GM23338 (cell line): ENCODE results near the gene CCNY. TPM values are rescaled to one million over a fixed set of nuclear protein-coding genes. Genes with fewer than 3 reads are reported as not detected.

Experiments
- ATAC-seq: fragments of 200-7000 bp; cut with Tn5 transposase; 3 replicates; pipeline ENCODE4 v1.9.1; 2020
- DNase-seq: peaks from one replicate; pipeline ENCODE4 v3.0.0-alpha.2; 2015; ENCODE audit warnings: low spot score
- H2AFZ ChIP-seq: fragments of 200-600 bp; sonication (generic); 2 replicates; pipeline ENCODE4 v1.8.0; 2016; ENCODE audit warnings: antibody characterized with exemption, mild to moderate bottlenecking, moderate library complexity
- H3F3A ChIP-seq: fragments of 200-600 bp; sonication (generic); replicated peaks from 2 replicates; pipeline ENCODE4 v1.8.0; 2017; ENCODE audit warnings: antibody characterized with exemption, mixed run types, low read depth
- H3K27ac ChIP-seq: fragments of 200-600 bp; sonication (generic); 2 replicates; pipeline ENCODE4 v1.6.1; 2016; ENCODE audit warnings: low read depth
- H3K27me3 ChIP-seq: fragments of 200-600 bp; sonication (generic); 2 replicates; pipeline ENCODE4 v1.8.0; 2016; ENCODE audit warnings: mild to moderate bottlenecking, mixed run types, moderate library complexity; ENCODE audit not compliant: insufficient read depth
- H3K36me3 ChIP-seq: fragments of 200-600 bp; sonication (generic); 2 replicates; pipeline ENCODE4 v1.8.0; 2016; ENCODE audit warnings: mild to moderate bottlenecking; ENCODE audit not compliant: insufficient read depth
- H3K4me1 ChIP-seq: fragments of 200-600 bp; sonication (generic); 2 replicates; pipeline ENCODE4 v1.8.0; 2016; ENCODE audit warnings: mild to moderate bottlenecking, moderate library complexity; ENCODE audit not compliant: insufficient read depth
- H3K4me2 ChIP-seq: fragments of 200-600 bp; sonication (generic); 2 replicates; pipeline ENCODE4 v1.7.1; 2017; ENCODE audit warnings: mixed run types
- H3K4me3 ChIP-seq: fragments of 200-600 bp; sonication (generic); 2 replicates; pipeline ENCODE4 v1.6.1; 2016; ENCODE audit warnings: mixed run types
- H3K79me2 ChIP-seq: fragments of 200-600 bp; sonication (generic); replicated peaks from 2 replicates; pipeline ENCODE4 v1.8.0; 2017; ENCODE audit warnings: mild to moderate bottlenecking; ENCODE audit not compliant: insufficient read depth
- H3K9me2 ChIP-seq: fragments of 200-600 bp; sonication (generic); 2 replicates; pipeline ENCODE4 v1.8.0; 2017; ENCODE audit not compliant: insufficient read depth
- H4K20me1 ChIP-seq: fragments of 200-600 bp; sonication (generic); replicated peaks from 2 replicates; pipeline ENCODE4 v1.8.0; 2017; ENCODE audit warnings: mild to moderate bottlenecking; ENCODE audit not compliant: insufficient read depth
- H3K27ac Mint-ChIP-seq: 2 replicates; pipeline ENCODE4 v1.8.0; 2020; ENCODE audit warnings: inconsistent platforms, mild to moderate bottlenecking, moderate library complexity, mixed read lengths
- H3K27me3 Mint-ChIP-seq: 3 replicates; pipeline ENCODE4 v1.8.0; 2022; ENCODE audit warnings: low read depth, mild to moderate bottlenecking, moderate library complexity, mixed read lengths, inconsistent platforms; ENCODE audit not compliant: insufficient read depth, poor library complexity
- H3K36me3 Mint-ChIP-seq: 3 replicates; pipeline ENCODE4 v1.8.0; 2021; ENCODE audit warnings: low read depth, mild to moderate bottlenecking, inconsistent platforms, moderate library complexity, mixed read lengths
- H3K4me1 Mint-ChIP-seq: 3 replicates; pipeline ENCODE4 v1.8.0; 2020; ENCODE audit warnings: mild to moderate bottlenecking, inconsistent platforms, mixed read lengths
- H3K4me3 Mint-ChIP-seq: 3 replicates; pipeline ENCODE4 v1.8.0; 2021; ENCODE audit warnings: moderate library complexity, mild to moderate bottlenecking, inconsistent platforms, mixed read lengths
- H3K9me3 Mint-ChIP-seq: 3 replicates; pipeline ENCODE4 v1.8.0; 2020; ENCODE audit warnings: moderate library complexity, mild to moderate bottlenecking, inconsistent platforms, mixed read lengths
- CREB1 ChIP-seq: fragments of 250-450 bp; sonication (Bioruptor Pico); IDR thresholded peaks from 2 replicates; pipeline ENCODE4 v1.5.0; 2020; ENCODE audit warnings: low read depth, mild to moderate bottlenecking, moderate library complexity
- ETS1 ChIP-seq: IDR thresholded peaks from 2 replicates; pipeline ENCODE4 v1.6.1; 2016; ENCODE audit warnings: antibody characterized with exemption
- EZH2 ChIP-seq: fragments of 200-600 bp; sonication (generic); IDR thresholded peaks from one replicate; pipeline ENCODE4 v1.8.0; 2017; ENCODE audit warnings: antibody characterized with exemption, mild to moderate bottlenecking, low read depth; ENCODE audit not compliant: unreplicated experiment
- EZH2phosphoT487 ChIP-seq: fragments of 200-600 bp; sonication (generic); IDR thresholded peaks from one replicate; pipeline ENCODE4 v1.8.1; 2018; ENCODE audit warnings: antibody characterized with exemption; ENCODE audit not compliant: unreplicated experiment
- NANOG ChIP-seq: IDR thresholded peaks from 2 replicates; pipeline ENCODE4 v1.6.1; 2016; ENCODE audit warnings: antibody characterized with exemption, borderline replicate concordance
- POLR2AphosphoS5 ChIP-seq: IDR thresholded peaks from 2 replicates; pipeline ENCODE4 v1.6.1; 2016; ENCODE audit warnings: antibody characterized with exemption, low read depth
- STAT1 ChIP-seq: IDR thresholded peaks from one replicate; pipeline ENCODE4 v1.6.1; 2016; ENCODE audit warnings: antibody characterized with exemption; ENCODE audit not compliant: unreplicated experiment
- ZNF114 ChIP-seq: fragments of 250-450 bp; sonication (Bioruptor Pico); IDR thresholded peaks from 2 replicates; pipeline ENCODE4 v1.5.0; 2020; ENCODE audit warnings: mild to moderate bottlenecking, moderate library complexity
- ZNF331 ChIP-seq: fragments of 250-450 bp; sonication (Bioruptor Pico); IDR thresholded peaks from 2 replicates; pipeline ENCODE4 v1.5.0; 2020; ENCODE audit warnings: low read depth, mild to moderate bottlenecking, moderate library complexity
- polyA plus RNA-seq: library from polyadenylated mRNA; unstranded; fragments of >200 nt; fragmentation: Nextera tagmentation; extraction: Ambion mirVana; gene quantifications from 2 replicates; pipeline ENCODE4 v1.2.1, GENCODE V29; 2016
- total RNA-seq: library from RNA; depleted of rRNA; stranded (reverse); fragments of >200 nt; shearing (Covaris generic); gene quantifications from 2 replicates; pipeline ENCODE4 v1.2.3, GENCODE V29; 2014
- TF ChIP-seq, protein P1 (sequence below): IDR thresholded peaks from one replicate; pipeline ENCODE4 v1.6.1; 2018; ENCODE audit warnings: antibody characterized with exemption; ENCODE audit not compliant: unreplicated experiment
- TF ChIP-seq, protein P2 (sequence below): fragments of 250-450 bp; sonication (Bioruptor Pico); IDR thresholded peaks from 2 replicates; pipeline ENCODE4 v1.5.0; 2020; ENCODE audit warnings: mild to moderate bottlenecking, moderate library complexity

The CCNY gene
- total and polyA plus RNA-seq, 2 experiments from 2014 or later = 14.2 to 29.0 TPM

GRCh38 chr10:35398355-35398754, 62.0 kb downstream of the CCNY start (continued):
- TF ChIP-seq, protein P1, sequence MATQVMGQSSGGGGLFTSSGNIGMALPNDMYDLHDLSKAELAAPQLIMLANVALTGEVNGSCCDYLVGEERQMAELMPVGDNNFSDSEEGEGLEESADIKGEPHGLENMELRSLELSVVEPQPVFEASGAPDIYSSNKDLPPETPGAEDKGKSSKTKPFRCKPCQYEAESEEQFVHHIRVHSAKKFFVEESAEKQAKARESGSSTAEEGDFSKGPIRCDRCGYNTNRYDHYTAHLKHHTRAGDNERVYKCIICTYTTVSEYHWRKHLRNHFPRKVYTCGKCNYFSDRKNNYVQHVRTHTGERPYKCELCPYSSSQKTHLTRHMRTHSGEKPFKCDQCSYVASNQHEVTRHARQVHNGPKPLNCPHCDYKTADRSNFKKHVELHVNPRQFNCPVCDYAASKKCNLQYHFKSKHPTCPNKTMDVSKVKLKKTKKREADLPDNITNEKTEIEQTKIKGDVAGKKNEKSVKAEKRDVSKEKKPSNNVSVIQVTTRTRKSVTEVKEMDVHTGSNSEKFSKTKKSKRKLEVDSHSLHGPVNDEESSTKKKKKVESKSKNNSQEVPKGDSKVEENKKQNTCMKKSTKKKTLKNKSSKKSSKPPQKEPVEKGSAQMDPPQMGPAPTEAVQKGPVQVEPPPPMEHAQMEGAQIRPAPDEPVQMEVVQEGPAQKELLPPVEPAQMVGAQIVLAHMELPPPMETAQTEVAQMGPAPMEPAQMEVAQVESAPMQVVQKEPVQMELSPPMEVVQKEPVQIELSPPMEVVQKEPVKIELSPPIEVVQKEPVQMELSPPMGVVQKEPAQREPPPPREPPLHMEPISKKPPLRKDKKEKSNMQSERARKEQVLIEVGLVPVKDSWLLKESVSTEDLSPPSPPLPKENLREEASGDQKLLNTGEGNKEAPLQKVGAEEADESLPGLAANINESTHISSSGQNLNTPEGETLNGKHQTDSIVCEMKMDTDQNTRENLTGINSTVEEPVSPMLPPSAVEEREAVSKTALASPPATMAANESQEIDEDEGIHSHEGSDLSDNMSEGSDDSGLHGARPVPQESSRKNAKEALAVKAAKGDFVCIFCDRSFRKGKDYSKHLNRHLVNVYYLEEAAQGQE = no peak

DNA sequence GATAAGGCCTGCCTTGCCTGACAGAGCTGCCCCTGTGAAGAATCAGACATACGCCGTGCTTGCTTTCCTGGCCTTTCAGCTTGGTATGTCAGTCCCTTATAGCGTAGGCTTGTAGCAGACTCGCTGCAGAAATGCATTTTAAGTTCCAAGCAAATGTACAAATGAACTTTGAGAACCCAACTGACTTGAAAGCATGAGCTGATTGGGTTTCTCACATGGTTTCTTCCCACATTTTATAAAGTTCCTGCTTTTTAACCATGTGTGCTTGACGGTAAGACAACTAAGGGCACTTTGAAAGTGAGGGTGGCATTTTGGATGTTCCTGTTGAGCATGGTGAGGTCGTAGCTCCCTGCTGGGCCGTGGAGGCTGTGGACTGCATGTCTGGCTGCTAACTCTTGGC, 62.6 kb downstream of the CCNY start:
- Histone ChIP-seq H3K4me2 (no peak overlapping the region), H3K27ac (no peak overlapping the region), H3K4me1 (peaks cover 65% of the 10 kb centered on the region)
- TF ChIP-seq EZH2phosphoT487 (no peak), ETS1 (no peak), NANOG (no peak), EZH2 (no peak), ZNF331 (CRISPR knock-in tag) (no peak), ZNF114 (CRISPR knock-in tag) (no peak), STAT1 (no peak), POLR2AphosphoS5 (no peak), CREB1 (CRISPR knock-in tag) (no peak)
- TF ChIP-seq, protein P2, sequence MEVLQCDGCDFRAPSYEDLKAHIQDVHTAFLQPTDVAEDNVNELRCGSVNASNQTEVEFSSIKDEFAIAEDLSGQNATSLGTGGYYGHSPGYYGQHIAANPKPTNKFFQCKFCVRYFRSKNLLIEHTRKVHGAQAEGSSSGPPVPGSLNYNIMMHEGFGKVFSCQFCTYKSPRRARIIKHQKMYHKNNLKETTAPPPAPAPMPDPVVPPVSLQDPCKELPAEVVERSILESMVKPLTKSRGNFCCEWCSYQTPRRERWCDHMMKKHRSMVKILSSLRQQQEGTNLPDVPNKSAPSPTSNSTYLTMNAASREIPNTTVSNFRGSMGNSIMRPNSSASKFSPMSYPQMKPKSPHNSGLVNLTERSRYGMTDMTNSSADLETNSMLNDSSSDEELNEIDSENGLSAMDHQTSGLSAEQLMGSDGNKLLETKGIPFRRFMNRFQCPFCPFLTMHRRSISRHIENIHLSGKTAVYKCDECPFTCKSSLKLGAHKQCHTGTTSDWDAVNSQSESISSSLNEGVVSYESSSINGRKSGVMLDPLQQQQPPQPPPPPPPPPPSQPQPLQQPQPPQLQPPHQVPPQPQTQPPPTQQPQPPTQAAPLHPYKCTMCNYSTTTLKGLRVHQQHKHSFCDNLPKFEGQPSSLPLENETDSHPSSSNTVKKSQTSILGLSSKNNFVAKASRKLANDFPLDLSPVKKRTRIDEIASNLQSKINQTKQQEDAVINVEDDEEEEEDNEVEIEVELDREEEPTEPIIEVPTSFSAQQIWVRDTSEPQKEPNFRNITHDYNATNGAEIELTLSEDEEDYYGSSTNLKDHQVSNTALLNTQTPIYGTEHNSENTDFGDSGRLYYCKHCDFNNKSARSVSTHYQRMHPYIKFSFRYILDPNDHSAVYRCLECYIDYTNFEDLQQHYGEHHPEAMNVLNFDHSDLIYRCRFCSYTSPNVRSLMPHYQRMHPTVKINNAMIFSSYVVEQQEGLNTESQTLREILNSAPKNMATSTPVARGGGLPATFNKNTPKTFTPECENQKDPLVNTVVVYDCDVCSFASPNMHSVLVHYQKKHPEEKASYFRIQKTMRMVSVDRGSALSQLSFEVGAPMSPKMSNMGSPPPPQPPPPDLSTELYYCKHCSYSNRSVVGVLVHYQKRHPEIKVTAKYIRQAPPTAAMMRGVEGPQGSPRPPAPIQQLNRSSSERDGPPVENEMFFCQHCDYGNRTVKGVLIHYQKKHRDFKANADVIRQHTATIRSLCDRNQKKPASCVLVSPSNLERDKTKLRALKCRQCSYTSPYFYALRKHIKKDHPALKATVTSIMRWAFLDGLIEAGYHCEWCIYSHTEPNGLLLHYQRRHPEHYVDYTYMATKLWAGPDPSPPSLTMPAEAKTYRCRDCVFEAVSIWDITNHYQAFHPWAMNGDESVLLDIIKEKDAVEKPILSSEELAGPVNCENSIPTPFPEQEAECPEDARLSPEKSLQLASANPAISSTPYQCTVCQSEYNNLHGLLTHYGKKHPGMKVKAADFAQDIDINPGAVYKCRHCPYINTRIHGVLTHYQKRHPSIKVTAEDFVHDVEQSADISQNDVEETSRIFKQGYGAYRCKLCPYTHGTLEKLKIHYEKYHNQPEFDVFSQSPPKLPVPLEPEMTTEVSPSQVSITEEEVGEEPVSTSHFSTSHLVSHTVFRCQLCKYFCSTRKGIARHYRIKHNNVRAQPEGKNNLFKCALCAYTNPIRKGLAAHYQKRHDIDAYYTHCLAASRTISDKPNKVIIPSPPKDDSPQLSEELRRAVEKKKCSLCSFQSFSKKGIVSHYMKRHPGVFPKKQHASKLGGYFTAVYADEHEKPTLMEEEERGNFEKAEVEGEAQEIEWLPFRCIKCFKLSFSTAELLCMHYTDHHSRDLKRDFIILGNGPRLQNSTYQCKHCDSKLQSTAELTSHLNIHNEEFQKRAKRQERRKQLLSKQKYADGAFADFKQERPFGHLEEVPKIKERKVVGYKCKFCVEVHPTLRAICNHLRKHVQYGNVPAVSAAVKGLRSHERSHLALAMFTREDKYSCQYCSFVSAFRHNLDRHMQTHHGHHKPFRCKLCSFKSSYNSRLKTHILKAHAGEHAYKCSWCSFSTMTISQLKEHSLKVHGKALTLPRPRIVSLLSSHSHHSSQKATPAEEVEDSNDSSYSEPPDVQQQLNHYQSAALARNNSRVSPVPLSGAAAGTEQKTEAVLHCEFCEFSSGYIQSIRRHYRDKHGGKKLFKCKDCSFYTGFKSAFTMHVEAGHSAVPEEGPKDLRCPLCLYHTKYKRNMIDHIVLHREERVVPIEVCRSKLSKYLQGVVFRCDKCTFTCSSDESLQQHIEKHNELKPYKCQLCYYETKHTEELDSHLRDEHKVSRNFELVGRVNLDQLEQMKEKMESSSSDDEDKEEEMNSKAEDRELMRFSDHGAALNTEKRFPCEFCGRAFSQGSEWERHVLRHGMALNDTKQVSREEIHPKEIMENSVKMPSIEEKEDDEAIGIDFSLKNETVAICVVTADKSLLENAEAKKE = no peak
- TF ChIP-seq, protein P1 = no peak

More for the DNA sequence above, 62.6 kb downstream of the CCNY start:
- Mint-ChIP-seq H3K36me3 (no peaks in the 10 kb centered on the region), H3K4me3 (no peak overlapping the region), H3K9me3 (no peaks in the 10 kb centered on the region; the same call in 2 of the 3 replicates), H3K27ac (no peak overlapping the region), H3K4me1 (peaks cover 65% of the 10 kb centered on the region), H3K27me3 (peaks cover 2% of the 10 kb centered on the region)
- H3K4me3 ChIP-seq = no peak overlapping the region
- no peaks in the 10 kb centered on the region for H3K36me3 ChIP-seq
- H3K79me2 ChIP-seq = peaks cover 93% of the 10 kb centered on the region
- no peak for DNase-seq
- no peak for ATAC-seq
- peaks cover 16% of the 10 kb centered on the region for H4K20me1 ChIP-seq
- no peaks in the 10 kb centered on the region for H3K9me2 ChIP-seq
- no peaks in the 10 kb centered on the region for H3K27me3 ChIP-seq
- H3F3A ChIP-seq = no peaks in the 10 kb centered on the region
- no peak overlapping the region for H2AFZ ChIP-seq
